ENCODE data around the gene TP53BP1. TPM values are rescaled to one million over a fixed set of nuclear protein-coding genes. Genes with fewer than 3 reads are reported as not detected.

Gene TP53BP1
- total RNA-seq, 4 donors from 2014 or later: 17.6 to 49.4 (median 29.0) TPM

GRCh38 chr15:43516801-43517353, 23.9 kb upstream of the TP53BP1 start:
- WGBS: 41% methylated on average over 4 of the region's 4 CpGs
- TF ChIP-seq POLR2AphosphoS5 (IDR thresholded peaks at IDR 0.05): no peak
- TF ChIP-seq EP300 (IDR thresholded peaks at IDR 0.05): no peak
- no peak for TF ChIP-seq CTCF (IDR thresholded peaks at IDR 0.05)
- no peak for TF ChIP-seq POLR2A (IDR thresholded peaks at IDR 0.05)
- peaks cover 3% of the 10 kb centered on the region for H3K27me3 ChIP-seq
- peak overlapping the region; percentile 74 for H3K27ac ChIP-seq
- H3K4me1 ChIP-seq: peaks cover 47% of the 10 kb centered on the region
- peak overlapping the region; percentile 45 for H3K4me3 ChIP-seq
- peaks cover 7% of the 10 kb centered on the region for H3K36me3 ChIP-seq
- no peaks in the 10 kb centered on the region for H3K9me3 ChIP-seq
- no peak for DNase-seq (ENCODE audit: low spot score in 2 of 2)

GRCh38 chr15:43516185-43516584, 23.2 kb upstream of the TP53BP1 start:
- TF ChIP-seq POLR2AphosphoS5 (IDR thresholded peaks at IDR 0.05) (no peak), EP300 (IDR thresholded peaks at IDR 0.05) (no peak), POLR2A (IDR thresholded peaks at IDR 0.05) (no peak), CTCF (IDR thresholded peaks at IDR 0.05) (no peak)
- 31% methylated on average over 5 of the region's 5 CpGs for WGBS
- H3K36me3 ChIP-seq: no peaks in the 10 kb centered on the region
- H3K4me3 ChIP-seq: peak overlapping the region; percentile 45
- no peak for DNase-seq (ENCODE audit: low spot score in 2 of 2)
- H3K9me3 ChIP-seq: no peaks in the 10 kb centered on the region
- H3K4me1 ChIP-seq: peaks cover 53% of the 10 kb centered on the region
- peaks cover 3% of the 10 kb centered on the region for H3K27me3 ChIP-seq
- H3K27ac ChIP-seq: peak overlapping the region; percentile 74

GRCh38 chr15:43515741-43516140, 22.8 kb upstream of the TP53BP1 start:
- Histone ChIP-seq H3K27ac (peak overlapping the region; percentile 74), H3K27me3 (peaks cover 3% of the 10 kb centered on the region), H3K4me1 (peaks cover 57% of the 10 kb centered on the region), H3K36me3 (no peaks in the 10 kb centered on the region), H3K9me3 (no peaks in the 10 kb centered on the region), H3K4me3 (no peak overlapping the region)
- 35% methylated on average over 2 of the region's 2 CpGs for WGBS
- no peak for DNase-seq (ENCODE audit: low spot score in 2 of 2)
- no peak for TF ChIP-seq EP300 (IDR thresholded peaks at IDR 0.05)
- no peak for TF ChIP-seq CTCF (IDR thresholded peaks at IDR 0.05)
- no peak for TF ChIP-seq POLR2A (IDR thresholded peaks at IDR 0.05)
- TF ChIP-seq POLR2AphosphoS5 (IDR thresholded peaks at IDR 0.05): no peak

GRCh38 chr15:43514241-43515057, 21.5 kb upstream of the TP53BP1 start:
- H3K27ac ChIP-seq: peak overlapping the region; percentile 52
- no peak for TF ChIP-seq EP300 (IDR thresholded peaks at IDR 0.05)
- TF ChIP-seq POLR2AphosphoS5 (IDR thresholded peaks at IDR 0.05): no peak
- no peak for TF ChIP-seq CTCF (IDR thresholded peaks at IDR 0.05)
- no peak for TF ChIP-seq POLR2A (IDR thresholded peaks at IDR 0.05)
- WGBS: 62% methylated on average over 4 of the region's 4 CpGs
- no peak overlapping the region for H3K4me3 ChIP-seq
- DNase-seq (ENCODE audit: low spot score in 2 of 2): no peak
- peaks cover 66% of the 10 kb centered on the region for H3K4me1 ChIP-seq
- no peaks in the 10 kb centered on the region for H3K9me3 ChIP-seq
- no peaks in the 10 kb centered on the region for H3K36me3 ChIP-seq
- peaks cover 3% of the 10 kb centered on the region for H3K27me3 ChIP-seq

- 72% methylated on average over 1 of the region's 1 CpG for WGBS
Measured at GRCh38 chr15:43513550-43513949, 20.6 kb upstream of the TP53BP1 start.

More at GRCh38 chr15:43513550-43513949, 20.6 kb upstream of the TP53BP1 start:
- Histone ChIP-seq H3K27me3 (peaks cover 3% of the 10 kb centered on the region), H3K4me1 (peaks cover 68% of the 10 kb centered on the region), H3K9me3 (no peaks in the 10 kb centered on the region), H3K27ac (peak overlapping the region; percentile 52), H3K36me3 (no peaks in the 10 kb centered on the region), H3K4me3 (no peak overlapping the region)
- TF ChIP-seq POLR2AphosphoS5 (IDR thresholded peaks at IDR 0.05) (no peak), POLR2A (IDR thresholded peaks at IDR 0.05) (no peak), CTCF (IDR thresholded peaks at IDR 0.05) (no peak), EP300 (IDR thresholded peaks at IDR 0.05) (no peak)
- no peak for DNase-seq (ENCODE audit: low spot score in 2 of 2)
